SK-N-SH treated with all-trans-retinoic acid at 6 μM for 48 hours (cell line): Measurements from ENCODE around the gene DOCK7.
A peak's percentile ranks its signal among the peaks of the same experiment; 100 is the strongest.

ENCODE experiments used
- ATAC-seq: fragments of 200-7000 bp; cut with Tn5 transposase; 3 replicates; pipeline ENCODE4 v1.9.1; 2020; ENCODE audit warnings: mild to moderate bottlenecking, moderate library complexity
- BACH2 ChIP-seq: fragments of 250-450 bp; sonication (Bioruptor Pico); IDR thresholded peaks from 2 replicates; pipeline ENCODE4 v1.9.0; 2021; ENCODE audit warnings: mild to moderate bottlenecking, borderline replicate concordance
- CSDC2 ChIP-seq: fragments of 250-450 bp; sonication (Bioruptor Pico); IDR thresholded peaks from 2 replicates; pipeline ENCODE4 v1.5.0; 2020; ENCODE audit warnings: mild to moderate bottlenecking, moderate library complexity
- ESRRG ChIP-seq: fragments of 250-450 bp; sonication (Bioruptor Pico); IDR thresholded peaks from 2 replicates; pipeline ENCODE4 v1.6.1; 2021; ENCODE audit warnings: mild to moderate bottlenecking
- ISL1 ChIP-seq: fragments of 250-450 bp; sonication (Bioruptor Pico); IDR thresholded peaks from 2 replicates; pipeline ENCODE4 v2.1.2; 2022; ENCODE audit warnings: mild to moderate bottlenecking, moderate library complexity
- OSR1 ChIP-seq: fragments of 250-450 bp; sonication (Bioruptor Pico); IDR thresholded peaks from 2 replicates; pipeline ENCODE4 v1.8.0; 2022; ENCODE audit warnings: moderate library complexity, mild to moderate bottlenecking, inconsistent platforms
- RARB ChIP-seq: fragments of 250-450 bp; sonication (Bioruptor Pico); IDR thresholded peaks from 2 replicates; pipeline ENCODE4 v1.8.0; 2021; ENCODE audit warnings: mild to moderate bottlenecking, moderate library complexity
- TCF4 ChIP-seq: fragments of 250-450 bp; sonication (Bioruptor Pico); IDR thresholded peaks from 2 replicates; pipeline ENCODE4 v1.8.0; 2021; ENCODE audit warnings: mild to moderate bottlenecking, moderate library complexity, borderline replicate concordance
- TOX ChIP-seq: fragments of 250-450 bp; sonication (Bioruptor Pico); IDR thresholded peaks from 2 replicates; pipeline ENCODE4 v1.8.0; 2021; ENCODE audit warnings: mild to moderate bottlenecking, moderate library complexity, borderline replicate concordance
- ZC3H10 ChIP-seq: fragments of 250-450 bp; sonication (Bioruptor Pico); IDR thresholded peaks from 2 replicates; pipeline ENCODE4 v1.5.1; 2021; ENCODE audit warnings: mild to moderate bottlenecking, moderate library complexity
- ZFP3 ChIP-seq: fragments of 250-450 bp; sonication (Bioruptor Pico); IDR thresholded peaks from 2 replicates; pipeline ENCODE4 v1.5.0; 2020; ENCODE audit warnings: mild to moderate bottlenecking, moderate library complexity
- ZFP30 ChIP-seq: fragments of 450-650 bp; formaldehyde crosslinking; IDR thresholded peaks from 2 replicates; pipeline ENCODE4 v1.5.0; 2022; ENCODE audit warnings: mild to moderate bottlenecking, moderate library complexity
- ZNF565 ChIP-seq: fragments of 450-650 bp; formaldehyde crosslinking; conservative IDR thresholded peaks from 2 replicates; pipeline ENCODE4 v1.5.0; 2020; ENCODE audit warnings: low read depth, mild to moderate bottlenecking, moderate library complexity
- ZNF70 ChIP-seq: fragments of 450-650 bp; formaldehyde crosslinking; IDR thresholded peaks from 2 replicates; pipeline ENCODE4 v1.5.0; 2020; ENCODE audit warnings: mild to moderate bottlenecking, moderate library complexity
- TF ChIP-seq, protein P1 (sequence below): fragments of 250-450 bp; sonication (Bioruptor Pico); IDR thresholded peaks from 2 replicates; pipeline ENCODE4 v1.8.0; 2021; ENCODE audit warnings: low read depth, mild to moderate bottlenecking, moderate library complexity, borderline replicate concordance
- TF ChIP-seq, protein P2 (sequence below): fragments of 250-450 bp; sonication (Bioruptor Pico); IDR thresholded peaks from 2 replicates; pipeline ENCODE4 v1.5.1; 2020; ENCODE audit warnings: low read depth, mild to moderate bottlenecking, moderate library complexity
- TF ChIP-seq, protein P3 (sequence below): fragments of 250-450 bp; sonication (Bioruptor Pico); IDR thresholded peaks from 2 replicates; pipeline ENCODE4 v1.5.0; 2020; ENCODE audit warnings: mild to moderate bottlenecking, moderate library complexity
- TF ChIP-seq, protein P4 (sequence below): fragments of 250-450 bp; sonication (Bioruptor Pico); IDR thresholded peaks from 2 replicates; pipeline ENCODE4 v1.5.1; 2021; ENCODE audit warnings: mild to moderate bottlenecking, moderate library complexity

DOCK7 gene

DNA sequence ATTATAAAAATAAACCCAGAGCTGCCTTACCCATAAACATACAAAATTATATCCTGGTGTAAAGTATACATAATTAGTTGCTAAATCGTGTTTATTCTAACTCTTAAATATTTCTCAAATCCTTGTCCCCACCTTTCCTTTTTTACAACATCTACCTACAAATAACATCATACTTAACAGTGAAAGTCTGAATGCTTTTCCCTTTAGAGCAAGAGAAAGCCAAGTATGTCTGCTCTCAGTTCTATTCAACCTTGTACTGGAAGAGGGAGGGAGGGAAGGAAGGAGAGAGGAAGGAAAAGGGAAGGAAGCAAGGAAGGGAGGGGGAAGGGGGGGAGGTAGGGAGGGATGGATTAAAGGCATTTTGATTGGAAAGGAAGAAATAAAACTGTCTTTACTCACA lies 14.6 kb downstream of the DOCK7 start:
- TF ChIP-seq CSDC2 (no peak), ESRRG (no peak), ZNF565 (no peak), ZC3H10 (CRISPR knock-in tag) (no peak), TCF4 (CRISPR knock-in tag) (no peak), RARB (CRISPR knock-in tag) (no peak), BACH2 (CRISPR knock-in tag) (no peak), ISL1 (CRISPR knock-in tag) (no peak)
- TF ChIP-seq, protein P1, sequence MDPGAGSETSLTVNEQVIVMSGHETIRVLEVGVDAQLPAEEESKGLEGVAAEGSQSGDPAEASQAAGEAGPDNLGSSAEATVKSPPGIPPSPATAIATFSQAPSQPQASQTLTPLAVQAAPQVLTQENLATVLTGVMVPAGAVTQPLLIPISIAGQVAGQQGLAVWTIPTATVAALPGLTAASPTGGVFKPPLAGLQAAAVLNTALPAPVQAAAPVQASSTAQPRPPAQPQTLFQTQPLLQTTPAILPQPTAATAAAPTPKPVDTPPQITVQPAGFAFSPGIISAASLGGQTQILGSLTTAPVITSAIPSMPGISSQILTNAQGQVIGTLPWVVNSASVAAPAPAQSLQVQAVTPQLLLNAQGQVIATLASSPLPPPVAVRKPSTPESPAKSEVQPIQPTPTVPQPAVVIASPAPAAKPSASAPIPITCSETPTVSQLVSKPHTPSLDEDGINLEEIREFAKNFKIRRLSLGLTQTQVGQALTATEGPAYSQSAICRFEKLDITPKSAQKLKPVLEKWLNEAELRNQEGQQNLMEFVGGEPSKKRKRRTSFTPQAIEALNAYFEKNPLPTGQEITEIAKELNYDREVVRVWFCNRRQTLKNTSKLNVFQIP (CRISPR knock-in tag), result no peak
- TF ChIP-seq, protein P2, sequence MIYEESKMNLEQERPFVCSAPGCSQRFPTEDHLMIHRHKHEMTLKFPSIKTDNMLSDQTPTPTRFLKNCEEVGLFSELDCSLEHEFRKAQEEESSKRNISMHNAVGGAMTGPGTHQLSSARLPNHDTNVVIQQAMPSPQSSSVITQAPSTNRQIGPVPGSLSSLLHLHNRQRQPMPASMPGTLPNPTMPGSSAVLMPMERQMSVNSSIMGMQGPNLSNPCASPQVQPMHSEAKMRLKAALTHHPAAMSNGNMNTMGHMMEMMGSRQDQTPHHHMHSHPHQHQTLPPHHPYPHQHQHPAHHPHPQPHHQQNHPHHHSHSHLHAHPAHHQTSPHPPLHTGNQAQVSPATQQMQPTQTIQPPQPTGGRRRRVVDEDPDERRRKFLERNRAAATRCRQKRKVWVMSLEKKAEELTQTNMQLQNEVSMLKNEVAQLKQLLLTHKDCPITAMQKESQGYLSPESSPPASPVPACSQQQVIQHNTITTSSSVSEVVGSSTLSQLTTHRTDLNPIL (CRISPR knock-in tag), result no peak

DNA sequence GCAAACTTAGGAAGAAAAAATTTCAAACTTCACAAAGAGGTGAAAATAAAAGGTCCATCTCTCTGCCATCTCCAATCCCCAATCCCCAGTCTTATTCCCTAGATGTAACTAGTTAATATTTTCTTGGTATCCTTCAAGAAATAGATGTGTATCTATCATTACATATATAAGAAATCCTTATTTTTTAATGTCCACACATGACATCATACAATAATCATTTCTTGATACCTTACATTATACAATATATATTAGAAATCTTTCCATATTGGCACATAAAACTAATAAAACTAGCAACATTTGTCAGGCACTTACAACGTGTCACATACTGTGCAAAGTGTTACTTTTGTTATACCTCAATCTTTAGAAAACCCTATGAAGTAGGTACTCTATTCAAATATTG lies 16.2 kb downstream of the DOCK7 start:
- TF ChIP-seq ZNF70 (CRISPR knock-in tag) (no peak), ZFP30 (CRISPR knock-in tag) (no peak)
- TF ChIP-seq, protein P3, sequence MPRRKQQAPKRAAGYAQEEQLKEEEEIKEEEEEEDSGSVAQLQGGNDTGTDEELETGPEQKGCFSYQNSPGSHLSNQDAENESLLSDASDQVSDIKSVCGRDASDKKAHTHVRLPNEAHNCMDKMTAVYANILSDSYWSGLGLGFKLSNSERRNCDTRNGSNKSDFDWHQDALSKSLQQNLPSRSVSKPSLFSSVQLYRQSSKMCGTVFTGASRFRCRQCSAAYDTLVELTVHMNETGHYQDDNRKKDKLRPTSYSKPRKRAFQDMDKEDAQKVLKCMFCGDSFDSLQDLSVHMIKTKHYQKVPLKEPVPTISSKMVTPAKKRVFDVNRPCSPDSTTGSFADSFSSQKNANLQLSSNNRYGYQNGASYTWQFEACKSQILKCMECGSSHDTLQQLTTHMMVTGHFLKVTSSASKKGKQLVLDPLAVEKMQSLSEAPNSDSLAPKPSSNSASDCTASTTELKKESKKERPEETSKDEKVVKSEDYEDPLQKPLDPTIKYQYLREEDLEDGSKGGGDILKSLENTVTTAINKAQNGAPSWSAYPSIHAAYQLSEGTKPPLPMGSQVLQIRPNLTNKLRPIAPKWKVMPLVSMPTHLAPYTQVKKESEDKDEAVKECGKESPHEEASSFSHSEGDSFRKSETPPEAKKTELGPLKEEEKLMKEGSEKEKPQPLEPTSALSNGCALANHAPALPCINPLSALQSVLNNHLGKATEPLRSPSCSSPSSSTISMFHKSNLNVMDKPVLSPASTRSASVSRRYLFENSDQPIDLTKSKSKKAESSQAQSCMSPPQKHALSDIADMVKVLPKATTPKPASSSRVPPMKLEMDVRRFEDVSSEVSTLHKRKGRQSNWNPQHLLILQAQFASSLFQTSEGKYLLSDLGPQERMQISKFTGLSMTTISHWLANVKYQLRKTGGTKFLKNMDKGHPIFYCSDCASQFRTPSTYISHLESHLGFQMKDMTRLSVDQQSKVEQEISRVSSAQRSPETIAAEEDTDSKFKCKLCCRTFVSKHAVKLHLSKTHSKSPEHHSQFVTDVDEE (CRISPR knock-in tag), result no peak
- TF ChIP-seq, all 23 proteins: peak for 0
- no peak for ATAC-seq

More for the DNA sequence above, 14.6 kb downstream of the DOCK7 start:
- no peak for ATAC-seq

DNA sequence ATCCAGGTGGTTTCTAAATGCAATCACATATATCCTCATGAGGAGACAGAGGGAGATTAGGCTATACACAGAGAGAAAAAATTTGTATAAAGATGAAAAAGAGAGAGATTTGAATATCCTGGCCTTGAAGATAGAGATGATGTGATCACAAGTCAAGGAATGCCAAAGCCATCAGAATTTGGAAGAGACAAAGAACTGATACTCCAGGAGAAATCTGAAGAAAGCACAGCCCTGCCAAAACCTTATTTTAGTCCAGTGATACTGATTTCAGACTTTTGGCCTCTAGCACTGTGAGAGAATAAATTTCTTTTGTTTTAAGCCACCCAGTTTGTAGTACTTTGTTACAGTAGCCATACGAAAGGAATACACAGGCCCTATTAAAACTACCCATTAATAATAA lies 33.4 kb downstream of the DOCK7 start:
- no peak for TF ChIP-seq ZNF70 (CRISPR knock-in tag)
- no peak for TF ChIP-seq ZFP30 (CRISPR knock-in tag)
- TF ChIP-seq BACH2 (CRISPR knock-in tag), result no peak
- no peak for ATAC-seq

DNA sequence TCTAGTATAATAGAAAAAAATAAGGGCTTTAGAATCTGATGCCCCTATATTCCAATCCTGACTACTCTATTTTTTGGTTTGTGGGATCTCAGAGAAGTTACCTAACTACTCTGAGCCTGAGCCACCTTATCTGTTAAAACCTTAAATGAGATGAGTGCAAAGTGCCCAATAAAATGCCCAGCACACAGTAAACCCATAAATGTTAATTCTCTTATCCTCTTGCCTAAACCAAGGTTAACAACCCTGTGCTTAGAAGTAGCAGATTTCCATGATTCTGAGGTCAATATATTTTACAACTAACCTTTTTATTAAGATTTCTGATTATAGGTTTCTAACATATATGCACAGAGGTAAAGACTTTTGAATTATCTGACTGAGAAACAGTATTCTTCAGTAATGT lies 35.8 kb downstream of the DOCK7 start:
- ATAC-seq, result no peak
- no peak for TF ChIP-seq OSR1 (CRISPR knock-in tag)
- no peak for TF ChIP-seq TCF4 (CRISPR knock-in tag)
- no peak for TF ChIP-seq CSDC2
- TF ChIP-seq TOX (CRISPR knock-in tag), result no peak
- no peak for TF ChIP-seq BACH2 (CRISPR knock-in tag)
- TF ChIP-seq, protein P4, sequence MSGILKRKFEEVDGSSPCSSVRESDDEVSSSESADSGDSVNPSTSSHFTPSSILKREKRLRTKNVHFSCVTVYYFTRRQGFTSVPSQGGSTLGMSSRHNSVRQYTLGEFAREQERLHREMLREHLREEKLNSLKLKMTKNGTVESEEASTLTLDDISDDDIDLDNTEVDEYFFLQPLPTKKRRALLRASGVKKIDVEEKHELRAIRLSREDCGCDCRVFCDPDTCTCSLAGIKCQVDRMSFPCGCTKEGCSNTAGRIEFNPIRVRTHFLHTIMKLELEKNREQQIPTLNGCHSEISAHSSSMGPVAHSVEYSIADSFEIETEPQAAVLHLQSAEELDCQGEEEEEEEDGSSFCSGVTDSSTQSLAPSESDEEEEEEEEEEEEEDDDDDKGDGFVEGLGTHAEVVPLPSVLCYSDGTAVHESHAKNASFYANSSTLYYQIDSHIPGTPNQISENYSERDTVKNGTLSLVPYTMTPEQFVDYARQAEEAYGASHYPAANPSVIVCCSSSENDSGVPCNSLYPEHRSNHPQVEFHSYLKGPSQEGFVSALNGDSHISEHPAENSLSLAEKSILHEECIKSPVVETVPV (CRISPR knock-in tag), result no peak
- no peak for TF ChIP-seq ZNF565
- TF ChIP-seq ZNF70 (CRISPR knock-in tag), result no peak
- TF ChIP-seq, protein P2 (CRISPR knock-in tag), result no peak
- no peak for TF ChIP-seq ZC3H10 (CRISPR knock-in tag)

DNA sequence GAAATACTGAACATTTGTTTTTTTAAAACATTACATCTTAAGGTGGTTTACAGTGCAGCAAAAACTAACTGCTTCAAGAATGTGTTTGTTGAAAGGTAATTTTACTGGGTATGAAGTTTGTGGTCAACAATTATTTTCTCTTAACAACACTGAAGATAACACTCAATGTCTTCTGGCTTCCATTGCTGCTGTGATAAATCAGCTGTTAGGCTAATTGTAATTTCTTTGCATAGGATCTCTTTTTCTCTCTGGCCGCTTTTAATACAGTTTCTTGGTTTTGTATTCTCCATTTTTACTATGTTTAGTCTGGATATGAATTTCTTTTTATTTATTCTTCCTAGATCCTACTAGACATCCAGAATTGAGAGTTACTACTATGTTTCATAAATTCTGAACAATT lies 44.9 kb downstream of the DOCK7 start:
- ATAC-seq, result no peak
- TF ChIP-seq ZFP30 (CRISPR knock-in tag) (peak; percentile 86), ZFP3 (CRISPR knock-in tag) (no peak)
